T-cell (primary cell): Measurements from ENCODE around the gene METTL16. TPM values are rescaled to one million over a fixed set of nuclear protein-coding genes. Genes with fewer than 3 reads are reported as not detected.

Experiments
- ATAC-seq, 4 experiments: fragments of 200-7000 bp in 3 of 4; fragments of 150-1000 bp in 1 of 4; cut with Tn5 transposase; replicated peaks in 1 of 4; 1 replicate in 3 of 4; 2 replicates in 1 of 4; pipeline ENCODE4 v1.10.0; 2021; ENCODE audit warnings: moderate library complexity in 3 of 4, mild to moderate bottlenecking in 2 of 4, moderate number of reproducible peaks in 1 of 4
- CTCF ChIA-PET, 2 donors: fragments of 300-600 bp; sonication (Branson Sonifier 250); formaldehyde crosslinking; loops; one replicate each; lab custom pipeline; 2022; ENCODE audit warnings: antibody characterized with exemption in 2 of 2; lab: Charles Lee
- POLR2A ChIA-PET, 2 donors: fragments of 300-600 bp; sonication (Branson Sonifier 250); formaldehyde crosslinking; loops; one replicate each; lab custom pipeline; 2022; ENCODE audit warnings: antibody characterized with exemption in 2 of 2; lab: Charles Lee
- DNase-seq, 35 experiments: peaks; one replicate each; pipeline versions ENCODE4 v3.0.0 to v3.0.0-alpha.2; 2013 to 2023
- H3K27ac ChIP-seq: one replicate; pipeline ENCODE4 v1.5.1; 2013; ENCODE audit warnings: low read length
- H3K27me3 ChIP-seq, 2 experiments: replicated peaks in 1 of 2; 1 replicate in 1 of 2; 2 replicates in 1 of 2; pipeline versions ENCODE4 v1.6.1 to v1.7.0; 2013; ENCODE audit warnings: low read length in 1 of 2, mixed read lengths in 1 of 2; ENCODE audit not compliant: control insufficient read depth in 2 of 2, insufficient read depth in 2 of 2; ENCODE audit errors: extremely low read depth in 1 of 2
- H3K36me3 ChIP-seq, 2 donors: 1 replicate in 1 of 2; 2 replicates in 1 of 2; pipeline versions ENCODE4 v1.6.1 to v1.7.0; 2013; ENCODE audit warnings: low read length in 1 of 2; ENCODE audit not compliant: control insufficient read depth in 2 of 2, insufficient read depth in 1 of 2; ENCODE audit errors: extremely low read depth in 1 of 2
- H3K4me1 ChIP-seq, 2 experiments: 1 replicate in 1 of 2; 2 replicates in 1 of 2; pipeline versions ENCODE4 v1.6.1 to v1.7.0; 2013; ENCODE audit warnings: low read length in 2 of 2, mixed read lengths in 1 of 2; ENCODE audit not compliant: insufficient read depth in 2 of 2, control insufficient read depth in 1 of 2; ENCODE audit errors: extremely low read depth in 1 of 2
- H3K4me3 ChIP-seq, 2 donors: 1 replicate in 1 of 2; 2 replicates in 1 of 2; pipeline versions ENCODE4 v1.5.1 to v1.7.0; 2013; ENCODE audit warnings: mild to moderate bottlenecking in 2 of 2, low read length in 1 of 2, moderate library complexity in 1 of 2; ENCODE audit not compliant: control insufficient read depth in 1 of 2; ENCODE audit errors: extremely low read depth in 1 of 2
- H3K9me3 ChIP-seq: 2 replicates; pipeline ENCODE4 v1.7.0; 2013
- H3K27ac Mint-ChIP-seq, 2 donors: one replicate each; pipeline ENCODE4 v1.8.0; 2020 to 2021; ENCODE audit warnings: mild to moderate bottlenecking in 2 of 2, mixed read lengths in 2 of 2
- H3K27me3 Mint-ChIP-seq, 2 donors: one replicate each; pipeline ENCODE4 v1.8.0; 2021 to 2022; ENCODE audit warnings: mixed read lengths in 2 of 2
- H3K36me3 Mint-ChIP-seq: one replicate; pipeline ENCODE4 v1.8.0; 2021; ENCODE audit warnings: mixed read lengths
- H3K4me1 Mint-ChIP-seq, 3 donors: one replicate each; pipeline ENCODE4 v1.8.0; 2020 to 2022; ENCODE audit warnings: mixed read lengths in 3 of 3, mild to moderate bottlenecking in 1 of 3
- H3K4me3 Mint-ChIP-seq, 3 donors: one replicate each; pipeline ENCODE4 v1.8.0; 2020 to 2022; ENCODE audit warnings: mild to moderate bottlenecking in 3 of 3, mixed read lengths in 3 of 3, moderate library complexity in 3 of 3
- H3K9me3 Mint-ChIP-seq, 3 donors: one replicate each; pipeline ENCODE4 v1.8.0; 2020 to 2022; ENCODE audit warnings: mixed read lengths in 3 of 3
- WGBS: methylation state at CpG from one replicate; pipeline ENCODE4 v1.1.5; 2013; ENCODE audit warnings: missing lambda C conversion rate; ENCODE audit not compliant: insufficient coverage; 5-methylcytosine and 5-hydroxymethylcytosine counted together
- total RNA-seq, 35 experiments: library from RNA in 6 of 35; stranded (reverse) in 6 of 35; fragments of 120-200 nt in 1 of 35; gene quantifications; one replicate each; pipeline versions ENCODE4 v1.2.1 to v1.2.4 and lab custom pipeline; 2013 to 2026

The METTL16 gene
- total RNA-seq, 5 donors from 2014 or later (not counting 1 experiment from before 2014, with no cell fraction given) = 43.0 to 51.1 (median 43.2) TPM

GRCh38 chr17:2415081-2415480 lies 96.6 kb downstream of the METTL16 start:
- CTCF ChIA-PET = interaction anchor here (1.0 to 3.5 kb wide), 5 partner anchors 13 to 33 kb away, joined by 5 to 231 read pairs (median 14); no protein-coding TSS in a partner anchor
- no peak for ATAC-seq
- POLR2A ChIA-PET = interaction anchor here (0.6 to 0.8 kb wide), 4 partner anchors 9 to 585 kb away, joined by 3 to 8 read pairs (median 6); partner anchors contain the start of genes RPA1 (in 1 of the 2) and SMYD4 (in 1 of the 2)

GRCh38 chr17:2414446-2415064 lies 97.1 kb downstream of the METTL16 start:
- Mint-ChIP-seq H3K4me1 (peaks cover 0 to 3% (median 2%) of the 10 kb centered on the region in 3 donors), H3K4me3 (no peak overlapping the region), H3K9me3 (no peaks in the 10 kb centered on the region), H3K36me3 (peaks cover 20% of the 10 kb centered on the region), H3K27me3 (no peaks in the 10 kb centered on the region), H3K27ac (no peak overlapping the region)
- ATAC-seq (no peak), DNase-seq (no peak)
- Histone ChIP-seq H3K27ac (no peak overlapping the region), H3K4me1 (peaks cover 0 to 3% of the 10 kb centered on the region in 2 experiments), H3K36me3 (peaks cover 9 to 23% of the 10 kb centered on the region in 2 donors), H3K4me3 (no peak overlapping the region), H3K9me3 (no peaks in the 10 kb centered on the region), H3K27me3 (no peaks in the 10 kb centered on the region)
- ChIA-PET CTCF (interaction anchor here (1.0 to 3.5 kb wide), 3 partner anchors 29 to 32 kb away, joined by 5 to 49 read pairs (median 11); no protein-coding TSS in a partner anchor), POLR2A (interaction anchor here (0.6 to 0.8 kb wide), 3 partner anchors 10 to 585 kb away, joined by 6 to 8 read pairs (median 6); partner anchors contain the start of genes RPA1 (in 1 of the 2) and SMYD4 (in 1 of the 2))
- WGBS = 95% methylated on average over 21 of the region's 22 CpGs

More at GRCh38 chr17:2415081-2415480, 96.6 kb downstream of the METTL16 start:
- Histone ChIP-seq H3K9me3 (no peaks in the 10 kb centered on the region), H3K4me1 (peaks cover 0 to 3% of the 10 kb centered on the region in 2 experiments), H3K27me3 (no peaks in the 10 kb centered on the region), H3K4me3 (no peak overlapping the region), H3K36me3 (peaks cover 10 to 28% of the 10 kb centered on the region in 2 donors), H3K27ac (no peak overlapping the region)
- Mint-ChIP-seq H3K27me3 (no peaks in the 10 kb centered on the region), H3K9me3 (no peaks in the 10 kb centered on the region), H3K4me3 (no peak overlapping the region), H3K36me3 (peaks cover 24% of the 10 kb centered on the region), H3K4me1 (peaks cover 0 to 3% (median 2%) of the 10 kb centered on the region in 3 donors), H3K27ac (no peak overlapping the region)
- WGBS = 93% methylated on average over 3 of the region's 9 CpGs
- no peak for DNase-seq

GRCh38 chr17:2412561-2413021 lies 99.1 kb downstream of the METTL16 start:
- Mint-ChIP-seq H3K9me3 (no peaks in the 10 kb centered on the region), H3K36me3 (peaks cover 10% of the 10 kb centered on the region), H3K27ac (no peak overlapping the region), H3K4me1 (peaks cover 0 to 3% (median 2%) of the 10 kb centered on the region in 3 donors), H3K4me3 (no peak overlapping the region), H3K27me3 (no peaks in the 10 kb centered on the region)
- no peaks in the 10 kb centered on the region for H3K27me3 ChIP-seq
- ATAC-seq (no peak), DNase-seq (no peak)
- H3K36me3 ChIP-seq = peaks cover 9 to 12% of the 10 kb centered on the region in 2 donors
- POLR2A ChIA-PET = interaction anchor here in 1 of 2 donors (0.6 kb wide), 1 partner anchor 8 kb away, joined by 3 read pairs; no protein-coding TSS in a partner anchor
- H3K27ac ChIP-seq = no peak overlapping the region
- CTCF ChIA-PET = interaction anchor here in 1 of 2 donors (1.2 to 2.5 kb wide), 2 partner anchors 10 to 30 kb away, joined by 3 to 11 read pairs; no protein-coding TSS in a partner anchor
- no peak overlapping the region for H3K4me3 ChIP-seq
- H3K9me3 ChIP-seq = no peaks in the 10 kb centered on the region
- WGBS = 86% methylated on average over 1 of the region's 2 CpGs
- H3K4me1 ChIP-seq = peaks cover 0 to 3% of the 10 kb centered on the region in 2 experiments

GRCh38 chr17:2410951-2411350 lies 100.7 kb downstream of the METTL16 start:
- no peak overlapping the region for H3K4me3 ChIP-seq
- no peaks in the 10 kb centered on the region for H3K9me3 ChIP-seq
- H3K27ac Mint-ChIP-seq = no peak overlapping the region
- H3K4me1 ChIP-seq = peaks cover 0 to under 1% of the 10 kb centered on the region in 2 experiments
- ChIA-PET POLR2A (interaction anchor here (1.1 to 1.4 kb wide), 2 partner anchors 9 to 27 kb away, joined by 3 to 6 read pairs; no protein-coding TSS in a partner anchor), CTCF (interaction anchor here in 1 of 2 donors (0.6 to 1.0 kb wide), 2 partner anchors 28 to 274 kb away, joined by 3 to 7 read pairs; no protein-coding TSS in a partner anchor)
- H3K36me3 Mint-ChIP-seq = peaks cover 5% of the 10 kb centered on the region
- H3K27ac ChIP-seq = no peak overlapping the region
- H3K27me3 ChIP-seq = no peaks in the 10 kb centered on the region
- WGBS = 97% methylated on average over 7 of the region's 7 CpGs
- no peaks in the 10 kb centered on the region for H3K9me3 Mint-ChIP-seq
- peaks cover 5 to 6% of the 10 kb centered on the region in 2 donors for H3K36me3 ChIP-seq
- H3K4me3 Mint-ChIP-seq = no peak overlapping the region
- ATAC-seq = no peak
- no peaks in the 10 kb centered on the region for H3K27me3 Mint-ChIP-seq
- no peak for DNase-seq
- peaks cover under 1 to 7% (median 6%) of the 10 kb centered on the region in 3 donors for H3K4me1 Mint-ChIP-seq

GRCh38 chr17:2406903-2407790 lies 104.5 kb downstream of the METTL16 start:
- H3K27ac Mint-ChIP-seq = peak overlapping the region in 1 of 2 donors; percentile 48
- CTCF ChIA-PET = interaction anchor here (0.5 to 2.5 kb wide), 4 partner anchors 9 to 174 kb away, joined by 4 to 11 read pairs (median 7); no protein-coding TSS in a partner anchor
- H3K27ac ChIP-seq = no peak overlapping the region
- peaks cover 8 to 26% (median 23%) of the 10 kb centered on the region in 3 donors for H3K4me1 Mint-ChIP-seq
- no peaks in the 10 kb centered on the region for H3K27me3 Mint-ChIP-seq
- no peaks in the 10 kb centered on the region for H3K36me3 ChIP-seq
- H3K9me3 Mint-ChIP-seq = no peaks in the 10 kb centered on the region
- no peak for DNase-seq
- no peaks in the 10 kb centered on the region for H3K9me3 ChIP-seq
- no peak overlapping the region for H3K4me3 Mint-ChIP-seq
- WGBS = 59% methylated on average over 11 of the region's 15 CpGs
- ATAC-seq = no peak
- H3K4me3 ChIP-seq = no peak overlapping the region
- no peaks in the 10 kb centered on the region for H3K36me3 Mint-ChIP-seq
- POLR2A ChIA-PET = no interaction called here
- H3K27me3 ChIP-seq = no peaks in the 10 kb centered on the region
- H3K4me1 ChIP-seq = peaks cover 3 to 9% of the 10 kb centered on the region in 2 experiments
